Right atrium auricular region (tissue), 2 donors: ENCODE measurements around the gene TXN2. TPM values are rescaled to one million over a fixed set of nuclear protein-coding genes. Genes with fewer than 3 reads are reported as not detected.

Experiments
- DNase-seq: peaks from one replicate; pipeline ENCODE4 v3.0.0-alpha.2; 2019; ENCODE audit warnings: low spot score
- H3K27ac ChIP-seq, 2 donors: fragments of 200-600 bp; sonication (generic); 1 replicate in 1 of 2; 2 replicates in 1 of 2; pipeline ENCODE4 v1.5.1; 2016 to 2019
- H3K27me3 ChIP-seq, 2 donors: fragments of 200-600 bp; sonication (generic); one replicate each; pipeline versions ENCODE4 v1.5.1 to v1.6.0; 2017 to 2019
- H3K36me3 ChIP-seq: fragments of 200-600 bp; sonication (generic); one replicate; pipeline ENCODE4 v1.5.1; 2016
- H3K4me1 ChIP-seq, 2 donors: fragments of 200-600 bp; sonication (generic); one replicate each; pipeline versions ENCODE4 v1.5.1 to v1.6.0; 2017 to 2019
- H3K4me3 ChIP-seq, 2 donors: fragments of 200-600 bp; sonication (generic); 1 replicate in 1 of 2; 2 replicates in 1 of 2; pipeline ENCODE4 v1.5.1; 2017 to 2019; ENCODE audit warnings: mild to moderate bottlenecking in 1 of 2, moderate library complexity in 1 of 2
- H3K9me3 ChIP-seq, 2 donors: fragments of 200-600 bp; sonication (generic); one replicate each; pipeline ENCODE4 v1.5.1; 2019
- total RNA-seq, 2 donors: library from RNA; depleted of rRNA; stranded (reverse); fragments of >200 nt; gene quantifications; one replicate each; pipeline ENCODE4 v1.1.0, GENCODE V29; 2016
- TF ChIP-seq, protein P1 (sequence below), 2 donors: fragments of 200-600 bp; sonication (generic); IDR thresholded peaks; one replicate each; pipeline ENCODE4 v1.5.1; 2019; ENCODE audit warnings: antibody characterized with exemption in 2 of 2

TXN2 gene
- total RNA-seq, 2 donors from 2014 or later: 70.6 to 82.1 TPM

DNA sequence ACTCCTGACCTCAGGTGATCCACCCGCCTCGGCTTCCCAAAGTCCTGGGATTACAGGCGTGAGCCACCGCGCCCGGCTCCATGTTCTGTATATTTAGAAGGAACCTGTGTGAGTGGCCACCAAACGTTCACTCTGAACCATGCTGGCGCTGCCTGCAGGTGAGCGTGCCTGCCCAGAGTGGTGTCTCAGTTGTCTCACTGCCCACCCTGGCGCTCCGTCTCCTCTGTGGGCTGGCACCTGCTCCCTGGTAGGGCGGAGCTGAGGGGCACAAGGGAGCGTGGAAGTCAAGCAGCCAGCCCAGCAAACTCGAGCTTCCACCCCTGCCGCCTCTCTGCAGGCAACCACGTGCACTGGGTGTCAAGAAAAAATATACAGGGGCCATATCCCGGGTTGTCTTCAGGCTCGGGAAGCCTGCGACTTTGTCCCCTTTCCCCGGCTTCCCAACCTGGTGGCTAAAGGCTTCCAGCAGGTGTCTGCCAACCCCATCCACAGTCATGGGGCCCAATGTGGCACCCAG, 16.7 kb downstream of the TXN2 start:
- peaks cover 0 to 87% of the 10 kb centered on the region in 2 donors for H3K4me1 ChIP-seq
- TF ChIP-seq, protein P1, sequence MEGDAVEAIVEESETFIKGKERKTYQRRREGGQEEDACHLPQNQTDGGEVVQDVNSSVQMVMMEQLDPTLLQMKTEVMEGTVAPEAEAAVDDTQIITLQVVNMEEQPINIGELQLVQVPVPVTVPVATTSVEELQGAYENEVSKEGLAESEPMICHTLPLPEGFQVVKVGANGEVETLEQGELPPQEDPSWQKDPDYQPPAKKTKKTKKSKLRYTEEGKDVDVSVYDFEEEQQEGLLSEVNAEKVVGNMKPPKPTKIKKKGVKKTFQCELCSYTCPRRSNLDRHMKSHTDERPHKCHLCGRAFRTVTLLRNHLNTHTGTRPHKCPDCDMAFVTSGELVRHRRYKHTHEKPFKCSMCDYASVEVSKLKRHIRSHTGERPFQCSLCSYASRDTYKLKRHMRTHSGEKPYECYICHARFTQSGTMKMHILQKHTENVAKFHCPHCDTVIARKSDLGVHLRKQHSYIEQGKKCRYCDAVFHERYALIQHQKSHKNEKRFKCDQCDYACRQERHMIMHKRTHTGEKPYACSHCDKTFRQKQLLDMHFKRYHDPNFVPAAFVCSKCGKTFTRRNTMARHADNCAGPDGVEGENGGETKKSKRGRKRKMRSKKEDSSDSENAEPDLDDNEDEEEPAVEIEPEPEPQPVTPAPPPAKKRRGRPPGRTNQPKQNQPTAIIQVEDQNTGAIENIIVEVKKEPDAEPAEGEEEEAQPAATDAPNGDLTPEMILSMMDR (IDR thresholded peaks at IDR 0.05): no peak
- no peaks in the 10 kb centered on the region for H3K36me3 ChIP-seq
- no peaks in the 10 kb centered on the region for H3K9me3 ChIP-seq
- peak overlapping the region; percentile 86 to 94 for H3K27ac ChIP-seq
- no peaks in the 10 kb centered on the region for H3K27me3 ChIP-seq
- H3K4me3 ChIP-seq: no peak overlapping the region
- no peak for DNase-seq

DNA sequence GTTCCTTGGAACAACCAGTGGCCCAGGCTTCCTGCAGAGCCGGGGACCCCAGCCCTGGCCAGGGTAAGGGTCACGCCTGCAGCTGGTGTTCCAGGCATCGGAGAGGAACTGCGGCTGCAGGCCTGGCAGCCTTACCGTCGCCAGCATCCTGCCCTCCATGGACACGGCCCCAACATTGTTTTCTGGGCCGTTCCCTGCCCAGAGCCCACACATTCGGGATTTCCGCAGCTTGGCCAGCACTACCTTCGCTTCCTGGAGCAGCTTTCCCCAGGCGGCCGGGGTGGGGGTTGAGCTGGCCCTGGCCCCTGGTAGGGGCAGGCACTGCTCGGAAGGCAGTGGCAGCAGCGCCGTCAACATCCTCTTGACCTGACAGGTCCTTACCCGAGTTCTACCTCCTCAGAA, 17.7 kb downstream of the TXN2 start:
- H3K36me3 ChIP-seq: no peaks in the 10 kb centered on the region
- no peaks in the 10 kb centered on the region for H3K9me3 ChIP-seq
- peak overlapping the region; percentile 86 to 94 for H3K27ac ChIP-seq
- H3K27me3 ChIP-seq: no peaks in the 10 kb centered on the region
- H3K4me3 ChIP-seq: no peak overlapping the region
- peaks cover 0 to 77% of the 10 kb centered on the region in 2 donors for H3K4me1 ChIP-seq
- TF ChIP-seq, protein P1 (IDR thresholded peaks at IDR 0.05): no peak
- no peak for DNase-seq

DNA sequence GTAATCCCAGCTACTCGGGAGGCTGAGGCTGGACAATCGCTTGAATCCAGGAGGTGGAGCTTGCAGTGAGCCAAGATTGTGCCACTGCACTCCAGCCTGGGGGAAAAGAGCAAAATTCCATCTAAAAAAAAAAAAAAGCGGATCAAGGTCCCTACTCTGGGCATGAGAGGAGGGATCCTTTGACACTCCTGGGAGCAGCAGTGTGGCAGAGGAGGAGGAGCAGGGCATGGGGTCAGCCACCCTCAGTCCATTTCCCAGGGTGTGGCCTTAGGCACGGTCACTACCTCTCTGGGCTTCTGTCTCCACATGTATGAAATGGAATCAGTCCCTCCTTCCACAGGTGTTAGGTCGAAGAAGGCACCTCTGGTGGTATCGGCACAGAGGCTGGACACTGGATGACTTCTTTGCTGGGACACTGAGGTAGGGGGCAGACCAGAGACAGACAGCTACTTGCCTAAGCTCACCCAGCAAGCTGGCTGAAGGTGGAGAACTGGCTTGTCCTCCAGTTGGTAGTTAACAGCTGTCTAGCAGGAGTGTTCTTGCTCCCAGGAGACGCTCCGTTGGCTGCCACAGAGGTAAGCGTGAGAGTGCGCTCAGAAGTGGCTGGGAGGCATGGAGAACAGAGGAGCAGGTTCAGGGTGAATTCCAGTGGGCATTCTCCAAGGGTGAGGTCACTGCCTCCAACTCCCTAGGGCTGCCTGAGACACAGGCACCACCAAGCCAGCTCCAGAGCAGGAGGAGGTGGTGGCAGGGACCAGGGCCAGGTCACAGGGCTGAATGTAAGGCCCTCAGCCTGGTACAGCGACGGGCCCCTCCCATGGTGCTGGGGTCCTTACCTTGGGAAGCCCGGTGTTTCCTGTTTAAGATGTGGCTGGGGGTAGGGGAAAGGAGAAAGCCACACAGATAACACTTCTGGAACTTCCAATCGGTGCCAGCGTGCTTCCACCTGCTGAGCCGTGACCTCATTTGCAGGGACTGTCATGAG, 19.5 kb downstream of the TXN2 start:
- Histone ChIP-seq H3K9me3 (no peaks in the 10 kb centered on the region), H3K4me1 (peaks cover 0 to 78% of the 10 kb centered on the region in 2 donors), H3K4me3 (no peak overlapping the region), H3K36me3 (no peaks in the 10 kb centered on the region), H3K27me3 (no peaks in the 10 kb centered on the region), H3K27ac (peak overlapping the region; percentile 86 to 94)
- DNase-seq: no peak
- TF ChIP-seq, protein P1 (IDR thresholded peaks at IDR 0.05): no peak

DNA sequence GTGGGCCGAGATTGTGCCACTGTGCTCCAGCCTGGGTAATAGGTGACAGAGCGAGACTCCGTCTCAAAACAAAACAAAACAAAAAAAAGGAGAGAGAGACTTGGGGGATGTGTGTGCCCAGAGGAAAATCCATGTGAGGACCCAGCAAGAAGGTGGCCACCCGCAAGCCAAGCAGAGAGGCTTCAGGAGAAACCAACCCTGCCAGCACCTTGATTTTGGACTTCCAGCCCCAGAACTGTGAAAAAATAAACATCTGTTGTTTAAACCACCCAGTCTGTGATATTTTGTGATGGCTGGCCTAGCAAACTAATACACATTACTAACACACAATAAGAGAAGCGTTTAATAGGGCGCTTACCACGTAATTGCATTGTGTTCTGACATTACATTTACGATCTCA, 21.2 kb downstream of the TXN2 start:
- H3K4me3 ChIP-seq: no peak overlapping the region
- H3K9me3 ChIP-seq: no peaks in the 10 kb centered on the region
- DNase-seq: no peak
- peak overlapping the region in 1 of 2 donors; percentile 86 for H3K27ac ChIP-seq
- H3K4me1 ChIP-seq: peaks cover 0 to 68% of the 10 kb centered on the region in 2 donors
- no peaks in the 10 kb centered on the region for H3K27me3 ChIP-seq
- TF ChIP-seq, protein P1 (IDR thresholded peaks at IDR 0.05): no peak
- H3K36me3 ChIP-seq: no peaks in the 10 kb centered on the region

DNA sequence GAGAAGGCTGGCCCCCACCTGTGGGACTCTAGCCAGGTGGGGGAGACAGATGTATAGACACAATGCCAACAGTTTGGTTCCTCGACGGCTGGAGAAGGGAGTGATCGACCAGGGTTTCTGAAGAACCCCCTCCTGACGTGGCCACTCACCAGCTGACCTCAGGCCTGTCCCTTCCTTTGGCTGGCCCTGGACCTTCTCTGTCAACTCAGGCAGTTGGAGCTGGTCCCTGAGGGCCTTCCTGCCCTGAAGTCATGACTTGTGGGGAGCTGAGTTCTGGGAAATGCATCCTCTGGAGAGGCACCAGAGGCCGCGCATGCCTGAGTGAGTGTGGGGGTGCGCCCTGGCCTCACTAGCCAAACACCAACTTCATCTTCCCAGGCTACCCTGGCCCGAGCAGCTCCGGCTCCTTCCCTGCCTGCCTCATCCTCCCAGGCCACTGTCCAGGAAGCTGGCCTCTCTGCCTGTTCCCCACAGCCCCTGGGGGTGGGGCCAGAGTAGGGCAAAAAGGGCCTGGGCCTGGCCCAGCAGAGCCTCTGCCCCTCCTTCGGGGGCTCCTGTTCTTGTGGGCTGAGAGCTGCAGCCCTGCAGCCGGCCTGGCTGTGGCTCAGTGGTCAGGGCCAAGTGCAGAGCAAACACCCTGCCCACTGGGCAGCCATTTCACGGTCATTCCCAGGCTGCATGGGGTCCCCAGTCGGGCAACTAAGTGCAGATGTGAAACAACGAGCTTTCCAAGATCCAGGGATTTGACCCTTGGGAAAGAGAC, 23.6 kb downstream of the TXN2 start:
- TF ChIP-seq, protein P1 (IDR thresholded peaks at IDR 0.05): no peak
- no peak overlapping the region for H3K4me3 ChIP-seq
- H3K36me3 ChIP-seq: no peaks in the 10 kb centered on the region
- H3K4me1 ChIP-seq: peaks cover 0 to 63% of the 10 kb centered on the region in 2 donors
- DNase-seq: no peak
- H3K27me3 ChIP-seq: no peaks in the 10 kb centered on the region
- no peaks in the 10 kb centered on the region for H3K9me3 ChIP-seq
- peak overlapping the region; percentile 89 to 95 for H3K27ac ChIP-seq
